GM21717 (cell line): ENCODE measurements around the gene ADPRM.

Source experiments
- ATAC-seq: cut with Tn5 transposase; IDR thresholded peaks from one replicate; pipeline ENCODE4 v1.9.1; 2021; ENCODE audit warnings: mild to moderate bottlenecking, moderate library complexity; ENCODE audit not compliant: unreplicated experiment

ADPRM gene

GRCh38 chr17:10738521-10739258 is 41.3 kb downstream of the ADPRM start:
- no peak for ATAC-seq

- ATAC-seq = no peak
Measured at GRCh38 chr17:10739386-10739785, 42.0 kb downstream of the ADPRM start.

- no peak for ATAC-seq
Measured at GRCh38 chr17:10741416-10742135, 44.2 kb downstream of the ADPRM start.

GRCh38 chr17:10742431-10742830 is 45.0 kb downstream of the ADPRM start:
- ATAC-seq = no peak

GRCh38 chr17:10743316-10744009 is 46.1 kb downstream of the ADPRM start:
- ATAC-seq = no peak

- ATAC-seq = no peak
Measured at GRCh38 chr17:10744501-10745000, 47.2 kb downstream of the ADPRM start.

- ATAC-seq = no peak
Measured at GRCh38 chr17:10745231-10745630, 47.8 kb downstream of the ADPRM start.

GRCh38 chr17:10748531-10749181 is 51.3 kb downstream of the ADPRM start:
- ATAC-seq = no peak

GRCh38 chr17:10750210-10750609 is 52.8 kb downstream of the ADPRM start:
- no peak for ATAC-seq

- ATAC-seq = no peak
Measured at GRCh38 chr17:10751563-10751962, 54.2 kb downstream of the ADPRM start.

GRCh38 chr17:10752696-10753095 is 55.3 kb downstream of the ADPRM start:
- ATAC-seq = no peak

GRCh38 chr17:10754109-10754508 is 56.7 kb downstream of the ADPRM start:
- ATAC-seq = no peak

- ATAC-seq = no peak
Measured at GRCh38 chr17:10754861-10755591, 57.6 kb downstream of the ADPRM start.

- no peak for ATAC-seq
Measured at GRCh38 chr17:10755592-10756127, 58.3 kb downstream of the ADPRM start.

GRCh38 chr17:10756185-10756584 is 58.8 kb downstream of the ADPRM start:
- ATAC-seq = no peak

GRCh38 chr17:10756619-10757018 is 59.2 kb downstream of the ADPRM start:
- ATAC-seq = no peak

GRCh38 chr17:10757067-10757466 is 59.7 kb downstream of the ADPRM start:
- no peak for ATAC-seq

- ATAC-seq = no peak
Measured at GRCh38 chr17:10757647-10758046, 60.3 kb downstream of the ADPRM start.

GRCh38 chr17:10758062-10758461 is 60.7 kb downstream of the ADPRM start:
- no peak for ATAC-seq
